HG02623 (cell line): Measurements from ENCODE around the gene FNDC3B.
A peak's percentile ranks its signal among the peaks of the same experiment; 100 is the strongest.

Experiments used
- ATAC-seq: cut with Tn5 transposase; IDR thresholded peaks from one replicate; pipeline ENCODE4 v1.9.1; 2021; ENCODE audit warnings: moderate library complexity; ENCODE audit not compliant: unreplicated experiment

FNDC3B gene

GRCh38 chr3:172321035-172321434 is 281.7 kb downstream of the FNDC3B start:
- no peak for ATAC-seq

DNA sequence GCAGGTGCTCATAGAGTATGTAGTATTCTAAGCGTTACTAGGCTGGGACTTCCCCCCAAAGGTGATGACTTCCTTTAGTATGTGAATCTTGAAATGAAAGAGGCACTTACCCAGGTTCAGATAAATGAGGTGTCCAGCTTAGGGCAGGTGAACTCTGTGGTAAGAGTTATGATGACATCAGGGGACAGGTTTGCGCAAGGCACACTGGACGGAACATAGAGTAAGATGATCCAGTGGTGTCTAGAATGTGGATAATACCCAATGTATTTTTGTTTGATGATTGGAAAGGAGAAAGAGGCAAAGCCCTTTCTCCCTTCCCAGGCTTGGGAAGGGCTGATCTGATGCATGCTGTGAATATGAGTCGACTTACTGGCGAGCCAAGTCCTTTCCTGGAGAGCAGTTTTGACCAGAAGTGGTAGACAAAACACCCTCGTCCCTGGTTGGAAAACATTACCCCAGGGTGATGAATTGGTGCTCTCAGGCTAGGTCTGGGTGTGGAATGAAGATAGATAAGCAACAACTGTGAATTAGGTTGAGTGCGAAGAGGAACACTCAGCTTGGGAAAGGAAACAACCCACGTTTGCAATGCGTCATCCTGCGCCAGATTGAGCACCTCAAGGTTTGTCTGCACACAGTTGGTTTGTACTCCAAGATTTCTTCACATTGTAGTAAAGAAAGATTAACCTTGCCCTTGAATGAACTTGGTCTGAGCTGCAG is 284.7 kb downstream of the FNDC3B start:
- ATAC-seq, result no peak

- ATAC-seq, result no peak
Observed at GRCh38 chr3:172324611-172325203, 285.3 kb downstream of the FNDC3B start.

GRCh38 chr3:172325461-172325860 is 286.1 kb downstream of the FNDC3B start:
- no peak for ATAC-seq

DNA sequence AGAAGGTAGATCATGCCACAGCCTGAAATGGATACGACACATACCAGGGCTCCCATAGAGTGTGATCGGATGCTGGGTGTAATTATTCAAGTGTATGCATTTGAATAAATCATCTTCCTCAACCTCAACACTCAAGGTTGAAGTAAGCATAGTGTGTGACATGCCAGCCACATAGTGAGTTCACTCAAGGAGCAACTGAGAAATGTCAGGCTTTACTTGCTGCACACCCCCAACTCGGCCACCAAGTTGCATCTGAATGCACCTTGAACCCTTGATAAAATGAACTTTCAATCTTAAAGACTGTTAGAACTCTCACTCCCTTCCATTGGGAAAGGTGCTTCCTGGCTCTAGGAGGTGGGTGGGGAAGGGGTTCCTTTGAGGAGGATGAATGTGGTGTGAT is 287.6 kb downstream of the FNDC3B start:
- ATAC-seq, result no peak

- ATAC-seq, result no peak
Observed at GRCh38 chr3:172328282-172328681, 288.9 kb downstream of the FNDC3B start.

DNA sequence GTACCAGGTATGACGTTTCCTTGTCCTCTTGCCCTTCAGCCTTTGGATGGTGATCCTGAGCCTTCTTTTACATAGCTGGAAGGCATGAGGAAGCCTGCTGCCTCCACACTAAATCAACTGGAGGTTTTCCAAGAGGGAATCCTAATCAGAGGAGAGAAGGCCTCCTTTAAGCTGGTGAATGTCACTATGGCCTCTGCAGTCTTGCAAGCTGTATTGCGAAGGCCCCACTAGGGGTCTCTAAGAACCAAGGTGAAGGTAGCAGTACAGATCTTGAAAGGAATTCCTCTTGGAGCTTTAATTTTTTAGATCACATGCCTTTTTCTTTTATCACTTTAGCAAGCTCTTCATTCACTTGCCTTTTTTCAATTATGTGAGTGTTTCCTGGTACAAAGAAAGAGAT is 289.7 kb downstream of the FNDC3B start:
- no peak for ATAC-seq

DNA sequence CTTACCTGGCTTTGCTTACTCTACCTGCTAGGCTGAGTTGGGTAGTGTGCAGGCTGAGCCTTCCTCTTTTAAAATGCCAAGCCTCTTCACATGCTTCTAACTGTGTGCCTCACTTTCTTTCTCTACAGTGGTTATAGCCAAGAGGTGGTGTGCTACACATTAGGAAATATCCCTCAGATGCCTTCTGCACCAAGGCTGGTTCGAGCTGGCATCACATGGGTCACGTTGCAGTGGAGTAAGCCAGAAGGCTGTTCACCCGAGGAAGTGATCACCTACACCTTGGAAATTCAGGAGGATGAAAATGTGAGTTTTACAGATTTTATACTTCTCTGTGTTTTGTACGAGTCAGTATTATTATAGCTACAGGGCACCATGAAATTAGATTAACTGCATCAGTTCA is 291.0 kb downstream of the FNDC3B start:
- ATAC-seq, result no peak

- ATAC-seq, result peak; percentile 84
Observed at GRCh38 chr3:172332256-172333041, 293.1 kb downstream of the FNDC3B start.

- no peak for ATAC-seq
Observed at GRCh38 chr3:172333042-172333377, 293.6 kb downstream of the FNDC3B start.

DNA sequence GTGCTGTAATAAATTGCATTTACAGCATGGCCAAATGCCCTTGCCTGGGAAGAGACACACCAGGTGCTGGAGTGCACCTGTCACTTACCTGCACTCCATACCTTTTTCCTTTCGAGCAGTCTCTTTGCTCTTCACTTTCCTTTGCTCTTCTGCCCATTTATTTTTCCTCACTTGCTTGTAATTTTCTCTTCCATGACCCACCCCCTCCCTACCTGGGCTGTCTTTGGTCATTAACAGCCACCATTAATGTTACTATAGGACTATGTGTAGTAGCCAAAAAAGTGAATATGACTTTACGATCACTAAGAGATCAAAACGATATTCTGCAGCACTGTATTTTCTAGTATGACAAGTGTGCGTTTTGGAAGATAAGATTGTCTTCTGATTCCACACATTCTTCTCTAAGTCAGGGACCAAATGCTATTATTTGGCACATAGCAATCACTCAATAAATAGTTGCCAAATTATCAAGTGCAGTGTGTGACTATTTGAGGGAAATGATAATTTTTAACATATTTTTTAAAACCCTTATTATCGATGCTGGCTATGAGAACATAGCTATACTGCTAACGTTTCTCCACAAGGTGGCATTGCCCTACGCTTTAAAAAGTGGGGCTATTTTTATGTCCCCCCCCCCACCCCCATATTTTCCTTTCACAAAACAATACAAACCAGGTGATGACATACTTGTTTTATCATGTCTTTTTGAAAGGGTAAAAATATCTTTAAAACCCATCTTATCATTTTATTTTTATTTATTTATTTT is 294.5 kb downstream of the FNDC3B start:
- no peak for ATAC-seq

DNA sequence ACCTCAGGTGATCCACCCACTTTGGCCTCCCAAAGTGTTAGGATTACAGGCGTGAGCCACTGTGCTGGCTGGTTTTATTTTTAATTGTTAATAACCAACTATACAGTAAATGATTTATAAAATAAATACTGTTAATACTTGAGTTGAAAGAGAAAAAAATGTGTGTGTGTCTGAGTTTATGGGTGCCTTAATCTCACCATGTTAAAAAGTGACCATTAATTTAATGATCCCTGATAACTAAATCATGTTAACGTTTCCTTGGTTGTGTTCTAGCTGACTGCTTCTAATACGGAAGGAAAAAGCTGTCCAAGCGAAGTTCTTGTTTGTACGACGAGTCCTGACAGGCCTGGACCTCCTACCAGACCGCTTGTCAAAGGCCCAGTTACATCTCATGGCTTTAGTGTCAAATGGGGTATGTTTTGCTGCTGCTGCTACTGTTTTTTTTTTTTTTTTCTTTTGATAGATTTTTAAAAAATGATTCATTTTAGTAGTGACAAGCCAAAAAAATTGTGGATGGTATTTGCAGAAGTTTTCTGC is 295.4 kb downstream of the FNDC3B start:
- ATAC-seq, result no peak

DNA sequence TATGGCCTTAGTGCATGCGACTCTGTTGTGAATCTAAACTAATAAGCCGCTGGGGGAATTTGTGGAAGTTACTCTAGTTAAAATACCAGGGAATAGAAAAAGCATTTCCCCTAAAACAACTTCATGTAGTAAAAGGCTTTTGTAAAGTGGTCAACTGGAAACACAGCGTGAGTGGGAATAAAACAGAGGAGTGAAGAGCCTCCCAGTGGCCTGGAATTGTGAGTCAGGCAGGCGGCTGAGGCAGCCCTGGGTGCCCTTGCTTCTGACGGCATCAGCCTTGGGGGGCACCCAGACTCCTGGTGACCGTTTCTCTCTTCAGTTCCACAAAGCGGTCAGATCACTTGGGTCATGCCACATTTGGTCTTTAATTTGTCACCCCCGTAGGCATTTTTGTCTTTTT is 300.5 kb downstream of the FNDC3B start:
- ATAC-seq, result no peak

GRCh38 chr3:172340583-172340982 is 301.2 kb downstream of the FNDC3B start:
- ATAC-seq, result no peak

- peak; percentile 73 for ATAC-seq
Observed at GRCh38 chr3:172341482-172342059, 302.2 kb downstream of the FNDC3B start.

- no peak for ATAC-seq
Observed at GRCh38 chr3:172342097-172342659, 302.8 kb downstream of the FNDC3B start.

- no peak for ATAC-seq
Observed at GRCh38 chr3:172343117-172343516, 303.7 kb downstream of the FNDC3B start.

DNA sequence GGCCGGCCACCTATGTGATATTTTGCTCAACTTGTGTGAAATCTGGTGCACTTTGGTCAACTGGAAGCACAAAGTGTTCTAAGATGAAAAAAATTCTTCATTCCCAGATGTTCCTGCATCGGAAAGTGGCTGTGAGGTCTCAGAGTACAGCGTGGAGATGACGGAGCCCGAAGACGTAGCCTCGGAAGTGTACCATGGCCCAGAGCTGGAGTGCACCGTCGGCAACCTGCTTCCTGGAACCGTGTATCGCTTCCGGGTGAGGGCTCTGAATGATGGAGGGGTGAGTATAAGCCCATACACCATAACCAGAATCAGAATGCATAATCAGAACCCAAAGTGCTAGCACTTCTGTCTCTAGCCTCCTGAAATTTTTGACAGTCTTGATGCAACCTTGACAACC is 304.6 kb downstream of the FNDC3B start:
- ATAC-seq, result no peak

GRCh38 chr3:172346161-172346560 is 306.8 kb downstream of the FNDC3B start:
- no peak for ATAC-seq

DNA sequence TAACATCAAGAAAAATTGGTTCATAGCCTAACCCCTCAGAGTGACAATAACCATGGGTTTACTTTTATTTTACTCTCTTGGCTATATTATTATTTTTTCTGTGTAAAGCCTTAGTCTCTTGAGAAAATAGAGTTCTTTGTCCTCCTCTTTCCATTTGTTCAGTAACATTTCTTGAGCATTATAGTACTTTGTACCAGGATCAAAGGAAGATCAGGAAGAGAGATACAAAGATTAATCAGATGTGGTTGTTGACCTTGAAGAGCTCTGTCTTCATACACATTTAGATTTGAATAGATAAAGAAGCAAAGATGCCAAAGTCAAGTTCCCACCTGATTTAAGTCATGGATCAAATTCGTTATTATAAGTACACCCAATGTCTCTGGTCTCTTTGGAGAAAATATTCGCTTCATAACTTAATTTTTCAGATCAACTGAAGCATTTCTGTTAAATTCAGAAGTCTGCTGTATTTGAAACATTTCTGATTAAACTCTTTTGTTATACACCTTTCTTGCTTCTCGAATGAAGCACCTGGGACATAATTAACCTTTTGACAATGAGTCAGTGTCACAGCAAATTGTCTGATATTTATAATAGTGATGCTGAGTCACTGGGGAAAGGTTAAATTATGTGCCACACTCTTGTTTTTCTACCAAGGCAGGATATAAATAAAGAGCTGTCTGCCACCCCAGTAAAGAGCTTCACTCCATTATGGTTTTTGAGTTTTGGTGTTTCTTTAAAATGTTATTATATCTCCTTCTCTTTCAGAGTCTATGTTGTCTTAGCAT is 308.7 kb downstream of the FNDC3B start:
- ATAC-seq, result no peak
